ENCODE data around the gene AKAP6. TPM values are rescaled to one million over a fixed set of nuclear protein-coding genes. Genes with fewer than 3 reads are reported as not detected.
A peak's percentile ranks its signal among the peaks of the same experiment; 100 is the strongest.

Gene AKAP6
- total and polyA plus RNA-seq, 10 of the 15 experiments (the other 5 are each of a cell fraction or from before 2014, with no cell fraction given): 0.35 to 5.9 (median 2.2) TPM

GRCh38 chr14:32469388-32470160, 140.5 kb downstream of the AKAP6 start (continued):
- peak; percentile 37; the same call in 1 of the 2 replicates for TF ChIP-seq SMC3 (IDR thresholded peaks at IDR 0.05; ENCODE audit: borderline replicate concordance, low read length)
- TF ChIP-seq ZBTB33 (IDR thresholded peaks at IDR 0.05): no peak
- TF ChIP-seq ETV6 (conservative IDR thresholded peaks at IDR 0.05 in 1 of 2, IDR thresholded peaks at IDR 0.05 in 1 of 2; ENCODE audit: borderline replicate concordance in 1 of 2, low read depth in 1 of 2): no peak

GRCh38 chr14:32470161-32470715, 141.1 kb downstream of the AKAP6 start:
- POLR2A ChIA-PET: no interaction called here
- CTCF ChIA-PET: interaction anchor here (0.5 to 3.0 kb wide), 11 partner anchors 8 to 955 kb away, joined by 3 to 23 read pairs (median 3); no protein-coding TSS in a partner anchor
- TF ChIP-seq NFYA (IDR thresholded peaks at IDR 0.05; ENCODE audit: borderline replicate concordance, low read depth, low read length): no peak
- no peak for TF ChIP-seq SMAD5 (IDR thresholded peaks at IDR 0.05; ENCODE audit: low read depth)
- TF ChIP-seq HSF1 (IDR thresholded peaks at IDR 0.05; ENCODE audit: low read depth, low read length): no peak
- no peak for TF ChIP-seq IRF5 (IDR thresholded peaks at IDR 0.05; ENCODE audit: borderline replicate concordance)
- TF ChIP-seq IRF3 (IDR thresholded peaks at IDR 0.05): no peak
- TF ChIP-seq KLF5 (IDR thresholded peaks at IDR 0.05; ENCODE audit: partially characterized antibody): no peak
- TF ChIP-seq SUPT20H (IDR thresholded peaks at IDR 0.05; ENCODE audit: borderline replicate concordance, control insufficient read depth, low read depth, low read length): no peak
- TF ChIP-seq STAT3 (IDR thresholded peaks at IDR 0.05; ENCODE audit: low read depth, low read length): no peak
- no peak for TF ChIP-seq IKZF2 (IDR thresholded peaks at IDR 0.05)
- no peak for TF ChIP-seq MEF2B (IDR thresholded peaks at IDR 0.05; ENCODE audit: partially characterized antibody, poor library complexity, severe bottlenecking)
- TF ChIP-seq RBBP5 (conservative IDR thresholded peaks at IDR 0.05): no peak
- no peak for TF ChIP-seq YY1 (IDR thresholded peaks at IDR 0.05; ENCODE audit: low read depth, low read length)

More at GRCh38 chr14:32470161-32470715, 141.1 kb downstream of the AKAP6 start:
- no peak for FAIRE-seq
- Histone ChIP-seq H3K27ac (ENCODE audit: control insufficient read depth, insufficient read depth) (no peak overlapping the region), H3K4me3 (no peak overlapping the region), H4K20me1 (ENCODE audit: control insufficient read depth, insufficient read depth) (no peaks in the 10 kb centered on the region), H3K36me3 (ENCODE audit: control insufficient read depth in 2 of 2, insufficient read depth in 2 of 2, low read length in 1 of 2) (no peaks in the 10 kb centered on the region), H3K4me2 (ENCODE audit: control insufficient read depth, insufficient read depth) (no peak overlapping the region), H3K9me3 (replicated peaks; ENCODE audit: control insufficient read depth, insufficient read depth, low read length) (no peaks in the 10 kb centered on the region), H3K4me1 (ENCODE audit: control insufficient read depth, insufficient read depth, low read length) (no peaks in the 10 kb centered on the region), H3K79me2 (ENCODE audit: control insufficient read depth, insufficient read depth, low read length) (no peaks in the 10 kb centered on the region), H3K9ac (ENCODE audit: control insufficient read depth, insufficient read depth, low read length) (no peak overlapping the region), H3K27me3 (replicated peaks in 1 of 2; ENCODE audit: control insufficient read depth in 2 of 2, insufficient read depth in 2 of 2, low read length in 1 of 2) (no peaks in the 10 kb centered on the region), H2AFZ (ENCODE audit: control insufficient read depth, low read depth, low read length) (no peak overlapping the region)
- WGBS (ENCODE audit: insufficient coverage, insufficient replicate concordance, low lambda C conversion rate, missing lambda C conversion rate): 16% methylated on average over 4 of the region's 4 CpGs
- SMC1A ChIA-PET (ENCODE audit: uncharacterized antibody, unreplicated experiment): interaction anchor here (0.8 to 2.0 kb wide), 4 partner anchors 44 to 217 kb away, joined by 3 to 13 read pairs (median 6); no protein-coding TSS in a partner anchor
- intact Hi-C loops (cut with micrococcal nuclease; ENCODE audit: unreplicated experiment) (loop anchor here (10.0 kb wide), 1 partner anchor 395 kb away; the partner anchor contains the start of gene ARHGAP5), in situ Hi-C loops (cut with MboI) (loop anchor here (10.0 to 25.0 kb wide), 2 partner anchors 405 to 958 kb away; no protein-coding TSS in a partner anchor)
- DNase-seq (ENCODE audit: low read depth, low spot score): no peak
- no TSS peak for BruUV-seq (replicated peaks)
- no peak for ATAC-seq
- RAD21 ChIA-PET (ENCODE audit: unreplicated experiment): interaction anchor here (1.2 to 1.4 kb wide), 2 partner anchors 216 to 397 kb away, joined by 4 to 16 read pairs; no protein-coding TSS in a partner anchor
